ENCODE data around the gene CHST11. TPM values are rescaled to one million over a fixed set of nuclear protein-coding genes. Genes with fewer than 3 reads are reported as not detected.
A peak's percentile ranks its signal among the peaks of the same experiment; 100 is the strongest.

Gene CHST11
- total and polyA plus RNA-seq, 9 of the 15 experiments (the other 6 are each of a cell fraction or from before 2014, with no cell fraction given), result 2.3 to 38.7 (median 15.0) TPM

DNA sequence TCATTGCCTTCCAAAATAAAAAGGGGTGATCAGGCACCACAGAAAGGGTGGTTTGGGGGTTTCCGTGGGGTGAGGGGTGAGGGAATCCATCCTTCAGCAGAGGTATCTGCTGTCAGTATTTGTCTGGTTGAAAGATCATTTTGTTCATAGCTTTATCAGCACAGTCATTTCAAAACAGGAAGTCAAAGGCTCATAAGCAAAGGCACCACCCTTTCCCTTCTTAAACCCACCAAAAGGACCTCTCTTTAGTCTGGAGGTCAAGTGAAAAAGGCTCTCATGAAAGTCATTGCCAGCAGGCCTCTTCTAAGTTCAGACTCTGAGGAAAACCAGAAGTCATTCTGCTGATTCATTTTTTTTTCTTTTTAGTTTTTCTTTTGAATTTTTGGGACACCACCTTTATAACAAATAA lies 6.2 kb downstream of the CHST11 start (continued):
- TF ChIP-seq SFPQ (IDR thresholded peaks at IDR 0.05; ENCODE audit: low read depth, low read length) (no peak), NR2C2 (CRISPR knock-in tag; IDR thresholded peaks at IDR 0.05) (no peak), NR2C2 (tag; IDR thresholded peaks at IDR 0.05) (0 out of 2 replicates have a peak, but pooled peaks have one; percentile 31), TEAD1 (CRISPR knock-in tag; IDR thresholded peaks at IDR 0.05) (no peak), WHSC1 (IDR thresholded peaks at IDR 0.05; ENCODE audit: low read length) (no peak), ZNF511 (CRISPR knock-in tag; IDR thresholded peaks at IDR 0.05) (no peak), CTCFL (IDR thresholded peaks at IDR 0.05; ENCODE audit: borderline replicate concordance, insufficient read depth, low read depth, low read length, poor library complexity, severe bottlenecking) (no peak), SP1 (CRISPR knock-in tag; IDR thresholded peaks at IDR 0.05) (no peak), KLF6 (CRISPR knock-in tag; IDR thresholded peaks at IDR 0.05; ENCODE audit: borderline replicate concordance) (no peak), GATAD2A (IDR thresholded peaks at IDR 0.05) (0 out of 2 replicates have a peak, but pooled peaks have one; percentile 14), GABPA (tag; conservative IDR thresholded peaks at IDR 0.05; ENCODE audit: low read depth) (peak; percentile 54), ESRRA (IDR thresholded peaks at IDR 0.05; ENCODE audit: borderline replicate concordance, low read depth) (peak; percentile 87), ELF1 (tag; IDR thresholded peaks at IDR 0.05) (peak; percentile 57; the same call in 1 of the 2 replicates), POLR2AphosphoS5 (IDR thresholded peaks at IDR 0.05; ENCODE audit: control insufficient read depth, insufficient read depth, low read depth, low read length) (no peak), ZBTB7A (IDR thresholded peaks at IDR 0.05; ENCODE audit: borderline replicate concordance, control insufficient read depth, low read depth, low read length) (no peak), ZNF445 (CRISPR knock-in tag; IDR thresholded peaks at IDR 0.05; ENCODE audit: low read depth) (no peak), ZNF740 (CRISPR knock-in tag; IDR thresholded peaks at IDR 0.05) (no peak), ZNF740 (tag; IDR thresholded peaks at IDR 0.05) (no peak), ZNF316 (IDR thresholded peaks at IDR 0.05) (peak; percentile 92), MAFK (IDR thresholded peaks at IDR 0.05; ENCODE audit: low read length) (no peak), PURB (CRISPR knock-in tag; IDR thresholded peaks at IDR 0.05; ENCODE audit: low read depth) (no peak), IFI16 (CRISPR knock-in tag; IDR thresholded peaks at IDR 0.05) (no peak), SNIP1 (IDR thresholded peaks at IDR 0.05; ENCODE audit: low read depth) (no peak)
- TF ChIP-seq, protein P1, sequence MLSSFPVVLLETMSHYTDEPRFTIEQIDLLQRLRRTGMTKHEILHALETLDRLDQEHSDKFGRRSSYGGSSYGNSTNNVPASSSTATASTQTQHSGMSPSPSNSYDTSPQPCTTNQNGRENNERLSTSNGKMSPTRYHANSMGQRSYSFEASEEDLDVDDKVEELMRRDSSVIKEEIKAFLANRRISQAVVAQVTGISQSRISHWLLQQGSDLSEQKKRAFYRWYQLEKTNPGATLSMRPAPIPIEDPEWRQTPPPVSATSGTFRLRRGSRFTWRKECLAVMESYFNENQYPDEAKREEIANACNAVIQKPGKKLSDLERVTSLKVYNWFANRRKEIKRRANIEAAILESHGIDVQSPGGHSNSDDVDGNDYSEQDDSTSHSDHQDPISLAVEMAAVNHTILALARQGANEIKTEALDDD (IDR thresholded peaks at IDR 0.05), result 0 out of 2 replicates have a peak, but pooled peaks have one; percentile 31
